ENCODE data around the gene IGSF11. TPM values are rescaled to one million over a fixed set of nuclear protein-coding genes. Genes with fewer than 3 reads are reported as not detected.
A peak's percentile ranks its signal among the peaks of the same experiment; 100 is the strongest.

The IGSF11 gene
- total and polyA plus RNA-seq, 9 of the 15 experiments (the other 6 are each of a cell fraction or from before 2014, with no cell fraction given) = 1.2 to 2.8 (median 1.7) TPM

GRCh38 chr3:118938183-118938961 is 96.3 kb downstream of the IGSF11 start (continued):
- no peak for TF ChIP-seq ZNF280B (CRISPR knock-in tag; IDR thresholded peaks at IDR 0.05)
- peak in 1 of 2 experiments; percentile 43; a peak in 1 of 4 replicates for TF ChIP-seq FOXA3 (CRISPR knock-in tag; conservative IDR thresholded peaks at IDR 0.05 in 1 of 2, IDR thresholded peaks at IDR 0.05 in 1 of 2)
- no peak for TF ChIP-seq CSDE1 (IDR thresholded peaks at IDR 0.05)
- no peak for TF ChIP-seq SFPQ (IDR thresholded peaks at IDR 0.05; ENCODE audit: low read depth, low read length)
- TF ChIP-seq MAFK (IDR thresholded peaks at IDR 0.05; ENCODE audit: low read length) = peak; percentile 88
- TF ChIP-seq IRF9 (tag; IDR thresholded peaks at IDR 0.05) = no peak
- peak; percentile 94 for TF ChIP-seq MAFG (tag; conservative IDR thresholded peaks at IDR 0.05)
- no peak for TF ChIP-seq CEBPZ (IDR thresholded peaks at IDR 0.05; ENCODE audit: borderline replicate concordance, low read depth, low read length)
- TF ChIP-seq CREM (IDR thresholded peaks at IDR 0.05; ENCODE audit: low read depth) = peak; percentile 12; the same call in 1 of the 2 replicates
- TF ChIP-seq L3MBTL2 (IDR thresholded peaks at IDR 0.05) = no peak
- no peak for TF ChIP-seq FOXO4 (CRISPR knock-in tag; IDR thresholded peaks at IDR 0.05)
- peak; percentile 85 for TF ChIP-seq MAFF (IDR thresholded peaks at IDR 0.05; ENCODE audit: low read length)
- no peak for TF ChIP-seq E4F1 (CRISPR knock-in tag; IDR thresholded peaks at IDR 0.05; ENCODE audit: borderline replicate concordance)
